RWPE2 (cell line): Measurements from ENCODE around the gene CAPN7.

Experiments
- ATAC-seq: fragments of 200-7000 bp; cut with Tn5 transposase; 3 replicates; pipeline ENCODE4 v1.9.1; 2021; ENCODE audit warnings: low read depth
- DNase-seq: peaks from one replicate; pipeline ENCODE4 v3.0.0-alpha.2; 2020; ENCODE audit warnings: low spot score
- H3K27ac ChIP-seq: fragments of 450-650 bp; 2 replicates; pipeline ENCODE4 v1.5.1; 2017; ENCODE audit warnings: mild to moderate bottlenecking; ENCODE audit not compliant: poor library complexity, severe bottlenecking
- H3K27me3 ChIP-seq: fragments of 250-450 bp; sonication (Bioruptor Pico); 2 replicates; pipeline ENCODE4 v1.5.1; 2021; ENCODE audit warnings: mild to moderate bottlenecking, moderate library complexity; ENCODE audit not compliant: insufficient read depth, poor library complexity, severe bottlenecking
- H3K36me3 ChIP-seq: fragments of 250-450 bp; sonication (Bioruptor Pico); 2 replicates; pipeline ENCODE4 v1.5.1; 2020; ENCODE audit warnings: low read depth, mild to moderate bottlenecking, moderate library complexity
- H3K4me1 ChIP-seq: fragments of 250-450 bp; sonication (Bioruptor Pico); 2 replicates; pipeline ENCODE4 v1.5.1; 2021; ENCODE audit warnings: mild to moderate bottlenecking, moderate library complexity; ENCODE audit not compliant: insufficient read depth, poor library complexity, severe bottlenecking
- H3K4me3 ChIP-seq: fragments of 250-450 bp; sonication (Bioruptor Pico); 2 replicates; pipeline ENCODE4 v1.5.1; 2021; ENCODE audit warnings: mild to moderate bottlenecking, moderate library complexity; ENCODE audit not compliant: severe bottlenecking
- H3K9me3 ChIP-seq: fragments of 250-450 bp; sonication (Bioruptor Pico); 2 replicates; pipeline ENCODE4 v1.5.1; 2021; ENCODE audit warnings: mild to moderate bottlenecking, moderate library complexity; ENCODE audit not compliant: severe bottlenecking
- TF ChIP-seq, protein P1 (sequence below): fragments of 450-650 bp; IDR thresholded peaks from one replicate; pipeline ENCODE4 v1.5.1; 2017; ENCODE audit warnings: mild to moderate bottlenecking, moderate library complexity; ENCODE audit not compliant: poor library complexity, severe bottlenecking

The CAPN7 gene

GRCh38 chr3:15220056-15220455, 14.0 kb downstream of the CAPN7 start:
- H3K4me3 ChIP-seq, result no peak overlapping the region
- H3K27ac ChIP-seq, result no peak overlapping the region
- H3K4me1 ChIP-seq, result peaks cover 6% of the 10 kb centered on the region
- no peaks in the 10 kb centered on the region for H3K9me3 ChIP-seq
- TF ChIP-seq, protein P1, sequence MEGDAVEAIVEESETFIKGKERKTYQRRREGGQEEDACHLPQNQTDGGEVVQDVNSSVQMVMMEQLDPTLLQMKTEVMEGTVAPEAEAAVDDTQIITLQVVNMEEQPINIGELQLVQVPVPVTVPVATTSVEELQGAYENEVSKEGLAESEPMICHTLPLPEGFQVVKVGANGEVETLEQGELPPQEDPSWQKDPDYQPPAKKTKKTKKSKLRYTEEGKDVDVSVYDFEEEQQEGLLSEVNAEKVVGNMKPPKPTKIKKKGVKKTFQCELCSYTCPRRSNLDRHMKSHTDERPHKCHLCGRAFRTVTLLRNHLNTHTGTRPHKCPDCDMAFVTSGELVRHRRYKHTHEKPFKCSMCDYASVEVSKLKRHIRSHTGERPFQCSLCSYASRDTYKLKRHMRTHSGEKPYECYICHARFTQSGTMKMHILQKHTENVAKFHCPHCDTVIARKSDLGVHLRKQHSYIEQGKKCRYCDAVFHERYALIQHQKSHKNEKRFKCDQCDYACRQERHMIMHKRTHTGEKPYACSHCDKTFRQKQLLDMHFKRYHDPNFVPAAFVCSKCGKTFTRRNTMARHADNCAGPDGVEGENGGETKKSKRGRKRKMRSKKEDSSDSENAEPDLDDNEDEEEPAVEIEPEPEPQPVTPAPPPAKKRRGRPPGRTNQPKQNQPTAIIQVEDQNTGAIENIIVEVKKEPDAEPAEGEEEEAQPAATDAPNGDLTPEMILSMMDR, result no peak
- peaks cover 93% of the 10 kb centered on the region for H3K36me3 ChIP-seq
- no peaks in the 10 kb centered on the region for H3K27me3 ChIP-seq
- no peak for DNase-seq
- no peak for ATAC-seq

GRCh38 chr3:15220661-15221060, 14.6 kb downstream of the CAPN7 start:
- DNase-seq (no peak), ATAC-seq (no peak)
- peaks cover 6% of the 10 kb centered on the region for H3K4me1 ChIP-seq
- no peaks in the 10 kb centered on the region for H3K9me3 ChIP-seq
- H3K4me3 ChIP-seq, result no peak overlapping the region
- no peaks in the 10 kb centered on the region for H3K27me3 ChIP-seq
- no peak overlapping the region for H3K27ac ChIP-seq
- TF ChIP-seq, protein P1, result no peak
- peaks cover 94% of the 10 kb centered on the region for H3K36me3 ChIP-seq

DNA sequence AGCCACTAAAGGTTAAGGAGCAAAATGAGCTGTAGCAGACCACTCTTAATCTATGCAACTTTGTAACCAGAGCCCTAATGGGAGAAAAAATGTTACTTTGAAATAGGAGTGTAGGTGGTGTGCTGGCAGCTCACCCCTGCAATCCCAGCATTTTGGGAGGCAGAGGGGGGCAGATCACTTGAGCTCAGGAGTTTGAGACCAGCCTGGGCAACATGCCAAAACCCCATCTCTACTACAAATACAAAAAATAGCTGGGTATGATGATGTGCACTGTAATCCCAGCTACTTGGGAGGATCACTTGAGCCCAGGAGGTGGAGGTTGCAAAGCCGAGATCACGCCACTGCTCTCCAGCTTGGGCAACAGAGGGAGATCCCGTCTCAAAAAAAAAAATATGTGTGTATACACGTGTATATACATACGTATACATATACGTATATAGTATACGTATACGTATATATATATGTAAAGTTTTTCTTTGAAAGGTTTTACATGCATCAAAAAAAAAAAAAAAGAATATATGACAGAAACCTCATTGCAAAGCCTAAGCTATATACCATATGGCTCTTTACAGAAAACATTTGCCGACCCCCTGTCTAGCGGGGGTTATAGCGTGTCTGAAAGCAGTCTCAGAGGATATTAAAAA, 15.7 kb downstream of the CAPN7 start:
- H3K4me3 ChIP-seq, result no peak overlapping the region

GRCh38 chr3:15223685-15224572, 17.9 kb downstream of the CAPN7 start:
- TF ChIP-seq, protein P1, result no peak
- peaks cover 94% of the 10 kb centered on the region for H3K36me3 ChIP-seq
- peak; percentile 80 for ATAC-seq
- no peak for DNase-seq
- no peak overlapping the region for H3K4me3 ChIP-seq
- H3K9me3 ChIP-seq, result no peaks in the 10 kb centered on the region
- peaks cover 6% of the 10 kb centered on the region for H3K4me1 ChIP-seq
- no peak overlapping the region for H3K27ac ChIP-seq
- no peaks in the 10 kb centered on the region for H3K27me3 ChIP-seq

More for the DNA sequence above, 15.7 kb downstream of the CAPN7 start:
- H3K36me3 ChIP-seq, result peaks cover 94% of the 10 kb centered on the region
- no peak overlapping the region for H3K27ac ChIP-seq
- TF ChIP-seq, protein P1, result no peak
- no peak for ATAC-seq
- H3K4me1 ChIP-seq, result peaks cover 6% of the 10 kb centered on the region
- no peaks in the 10 kb centered on the region for H3K27me3 ChIP-seq
- DNase-seq, result no peak
- no peaks in the 10 kb centered on the region for H3K9me3 ChIP-seq
